Diencephalon (tissue), 1 donor: ENCODE results near the gene HSP90AB1. TPM values are rescaled to one million over a fixed set of nuclear protein-coding genes. Genes with fewer than 3 reads are reported as not detected.

ENCODE experiments used
- small RNA-seq: library from RNA; depleted of rRNA; stranded (forward); fragments of <200 nt; gene quantifications from one replicate; pipeline ENCODE3, GENCODE V24; 2014
- total RNA-seq: library from RNA; depleted of rRNA; stranded (reverse); fragments of >200 nt; gene quantifications from one replicate; pipeline ENCODE4 v1.2.3, GENCODE V29; 2014

Gene HSP90AB1
- total RNA-seq = 534 TPM

DNA sequence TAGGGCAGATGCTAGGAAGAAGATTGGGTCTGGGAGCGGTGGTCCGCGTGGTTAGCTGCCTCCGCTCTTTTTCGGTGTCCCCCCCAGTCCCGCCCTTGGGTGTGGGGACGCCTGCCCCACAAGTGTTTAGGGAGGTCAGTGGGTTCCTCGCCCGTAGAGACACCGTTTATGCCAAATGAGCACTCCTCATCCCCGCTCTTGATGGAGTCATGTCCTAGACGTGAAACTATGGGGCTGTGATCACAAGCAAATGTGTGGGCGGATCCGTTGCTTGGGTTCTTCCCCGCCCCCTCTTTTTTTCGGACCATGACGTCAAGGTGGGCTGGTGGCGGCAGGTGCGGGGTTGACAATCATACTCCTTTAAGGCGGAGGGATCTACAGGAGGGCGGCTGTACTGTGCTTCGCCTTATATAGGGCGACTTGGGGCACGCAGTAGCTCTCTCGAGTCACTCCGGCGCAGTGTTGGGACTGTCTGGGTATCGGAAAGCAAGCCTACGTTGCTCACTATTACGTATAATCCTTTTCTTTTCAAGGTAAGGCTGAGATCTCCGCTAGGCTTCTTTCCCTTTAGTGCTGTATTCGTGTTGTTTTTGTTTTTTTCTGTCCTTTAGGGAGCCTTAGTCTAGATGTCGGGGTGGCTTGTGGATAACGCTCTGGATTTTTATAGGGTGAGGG is at the start of gene HSP90AB1:
Gene HSP90AB1 (plus strand): TSS at position 439 of the 675 bp plus-strand sequence. CDS start 1,529 bp downstream, outside the sequence.

DNA sequence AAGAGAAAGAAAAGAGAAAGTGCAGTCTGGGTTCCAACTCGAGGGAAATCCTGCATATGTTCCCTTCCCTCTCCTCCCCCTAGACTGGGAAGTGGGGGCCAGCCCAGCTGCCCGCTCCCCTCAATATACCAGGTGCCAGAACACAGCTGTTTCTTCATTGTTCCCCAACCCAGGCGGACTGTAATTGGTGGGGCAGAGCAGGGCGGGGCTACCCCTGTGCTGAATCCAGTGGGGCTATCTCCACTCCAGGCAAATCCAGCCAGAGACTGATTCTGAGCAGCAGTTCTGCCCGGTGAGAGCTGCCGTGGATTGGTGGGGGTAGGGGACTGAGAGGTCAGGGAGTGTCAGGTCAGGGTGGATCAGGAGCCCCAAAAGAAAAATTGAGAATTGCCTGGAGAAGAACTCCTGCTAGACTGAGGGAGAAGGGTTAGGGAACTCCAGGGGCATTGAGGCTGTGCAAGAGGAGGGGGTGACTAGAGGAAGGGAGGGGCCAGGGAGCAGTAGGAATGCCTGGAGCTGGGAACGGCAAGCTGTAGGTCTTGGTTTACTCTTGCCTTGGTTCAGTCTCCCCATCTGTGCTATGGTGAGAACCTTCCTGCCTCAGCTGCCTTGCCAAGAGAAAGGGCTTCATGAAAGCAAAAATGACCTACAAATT is 30.1 kb upstream of the HSP90AB1 start, which contains the start of gene MYMX:
Gene MYMX (plus strand): TSS at position 250 of the 655 bp plus-strand sequence. CDS start 546 bp downstream, outside the sequence.

DNA sequence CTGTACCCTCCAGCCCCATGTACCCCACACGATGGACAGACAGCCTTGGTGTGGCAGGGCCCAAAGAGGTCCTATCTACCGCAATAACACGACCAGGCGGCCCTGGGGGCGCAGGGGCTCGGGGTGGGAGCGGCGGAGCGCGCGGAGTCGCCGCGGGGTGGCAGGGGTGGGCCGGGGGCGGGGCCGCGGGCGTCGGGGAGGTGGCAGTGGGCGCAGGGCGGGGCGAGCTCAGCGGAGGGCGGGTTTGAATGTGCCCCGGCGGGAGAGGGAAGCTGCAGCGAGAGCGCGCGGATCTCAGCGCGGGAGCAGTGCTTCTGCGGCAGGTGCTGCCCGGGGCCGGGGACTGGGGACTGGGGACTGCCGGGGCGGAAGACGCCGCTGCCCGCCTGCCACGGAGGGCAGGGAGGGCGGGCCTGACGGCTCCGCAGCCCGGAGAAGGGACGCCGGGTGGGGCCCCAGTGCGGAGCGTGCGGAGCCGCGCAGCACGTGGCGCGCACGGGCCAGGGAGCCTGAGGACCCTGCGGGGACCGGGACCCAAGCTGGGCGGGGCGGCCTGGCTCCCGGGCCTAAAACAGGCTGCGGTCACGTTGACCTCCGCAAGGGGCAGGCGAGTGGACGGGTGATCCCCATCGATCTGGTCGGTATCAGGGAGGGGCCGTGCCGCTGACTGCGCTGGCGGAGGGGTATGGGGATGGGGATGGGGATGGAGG is 23.4 kb upstream of the HSP90AB1 start, which contains the start of gene SLC29A1:
Gene SLC29A1 (plus strand): TSS at position 277 of the 710 bp plus-strand sequence. CDS start 3,719 bp downstream, outside the sequence.

DNA sequence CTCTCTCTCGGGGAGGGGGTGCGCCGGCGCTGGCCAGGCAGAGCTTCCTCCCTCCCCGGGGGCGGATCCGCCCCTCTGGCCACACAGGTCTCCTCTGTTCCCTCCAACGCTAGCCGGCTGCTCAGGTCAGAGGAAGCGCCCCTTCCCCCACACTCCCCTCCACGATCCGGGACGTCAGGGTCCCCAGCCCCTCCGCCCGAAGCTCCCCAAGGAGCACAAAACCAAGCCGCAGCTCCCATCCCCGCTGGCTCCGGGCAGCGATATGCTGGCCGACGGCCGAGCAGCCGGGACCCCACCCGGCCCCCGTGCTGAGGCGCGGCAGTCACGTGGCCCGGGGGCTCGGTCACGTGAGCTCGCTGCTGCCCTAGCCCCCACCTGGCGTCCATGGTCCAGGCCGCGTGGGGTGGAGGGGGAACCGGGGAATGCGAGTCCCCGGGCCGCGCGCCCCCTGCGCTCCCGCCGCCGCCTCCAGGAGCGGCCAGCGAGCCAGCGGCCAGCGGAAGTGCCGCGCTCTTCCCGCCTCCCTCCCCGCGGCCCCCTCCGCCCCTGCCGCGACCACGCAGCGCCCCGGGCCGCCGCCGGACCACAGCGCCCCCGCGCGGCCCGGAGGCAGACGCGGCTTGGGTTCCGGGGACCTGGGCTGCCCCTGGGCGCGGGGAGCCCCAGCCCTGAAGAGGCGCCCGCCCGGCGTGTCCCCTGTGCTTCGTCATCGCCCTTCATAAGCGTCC is 10.3 kb downstream of the HSP90AB1 start, which contains the start of gene SLC35B2:
Gene SLC35B2 (minus strand): TSS at position 504 of the 728 bp plus-strand sequence. CDS start 118 bp downstream, at position 386.

DNA sequence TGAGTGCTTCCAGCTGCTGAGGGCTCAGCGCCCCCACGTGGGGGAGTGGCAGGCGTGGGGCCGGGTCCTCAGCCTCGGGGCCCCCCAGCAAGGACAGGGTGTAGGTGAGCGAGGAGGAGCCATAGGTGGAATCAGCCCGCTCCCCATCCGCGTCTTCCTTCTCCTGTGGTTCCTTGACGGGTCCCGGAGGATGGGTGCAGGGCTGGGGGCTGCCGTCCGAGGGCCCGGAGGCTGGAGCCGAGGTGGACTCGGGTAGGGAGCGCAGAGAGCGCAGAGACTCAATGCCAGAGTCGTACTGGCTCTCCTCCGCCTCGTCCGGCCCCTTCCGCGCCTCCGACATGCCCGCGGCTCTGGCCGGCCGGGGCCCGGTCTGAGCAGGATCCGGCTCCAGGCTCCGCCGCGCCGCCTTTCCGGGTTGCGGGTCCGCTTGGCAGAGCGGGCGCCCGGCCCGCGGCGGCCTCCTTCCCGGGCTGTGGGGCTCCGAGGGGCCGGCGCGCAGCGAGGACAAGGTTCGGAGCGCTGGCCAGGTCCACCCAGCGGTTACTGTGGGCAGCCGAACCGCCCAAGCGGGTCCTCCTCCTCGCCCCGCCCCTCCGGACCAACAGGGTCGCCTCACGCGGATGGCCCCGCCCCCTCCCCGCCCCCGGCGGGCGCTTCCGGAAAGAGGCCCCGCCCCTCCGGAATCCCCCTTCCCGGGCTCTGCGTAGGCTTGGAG is 18.3 kb downstream of the HSP90AB1 start, which contains the start of gene NFKBIE:
Gene NFKBIE (minus strand): TSS at position 545 of the 715 bp plus-strand sequence. CDS start 205 bp downstream, at position 340.

DNA sequence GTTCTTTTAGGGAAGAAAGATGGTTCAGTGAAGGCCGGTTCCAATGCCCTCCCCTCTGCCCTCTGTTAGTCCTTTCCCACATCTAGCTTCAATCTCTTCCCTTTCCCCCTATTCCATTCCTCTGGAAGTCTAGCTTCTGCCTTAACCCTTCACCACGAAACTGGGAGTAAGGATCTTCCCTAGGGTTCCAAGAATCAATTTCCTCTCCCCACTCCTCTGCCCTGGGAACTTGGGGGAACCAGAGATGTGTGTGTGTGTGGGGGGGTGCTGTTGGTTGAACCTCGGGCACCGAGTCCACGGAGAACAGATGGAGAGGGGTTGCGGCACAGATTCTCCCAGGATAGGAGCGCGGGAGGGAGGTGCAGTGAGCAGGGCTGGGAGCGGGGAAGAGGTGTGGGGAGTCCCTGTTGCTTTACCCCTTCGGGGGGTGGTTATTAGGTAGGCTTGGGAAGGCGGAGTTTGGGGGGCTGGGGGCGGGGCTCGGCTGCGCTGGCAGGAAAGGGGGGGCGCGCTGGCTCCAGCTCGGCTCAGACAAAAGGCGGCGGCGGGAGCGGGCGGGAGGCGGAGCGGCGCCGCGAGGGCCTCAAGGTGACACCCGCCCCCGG is 23.1 kb downstream of the HSP90AB1 start, which contains the start of gene TMEM151B:
Gene TMEM151B (plus strand): TSS at position 530 of the 605 bp plus-strand sequence. CDS start 293 bp downstream, outside the sequence.

Small RNAs within 50 kb of the gene (small RNA-seq; reads per million reads assigned to genes)
- gene RN7SL811P = not detected

Other genes with a start within 250 kb of the HSP90AB1 start
- 39.7 TPM for gene MRPL14, start 119.6 kb upstream of the HSP90AB1 start, total RNA-seq
- gene TMEM63B, start 119.5 kb upstream of the HSP90AB1 start, total RNA-seq = 60.9 TPM
- not detected for gene CAPN11, start 88.3 kb upstream of the HSP90AB1 start, total RNA-seq
- not detected for gene MYMX, start 30.2 kb upstream of the HSP90AB1 start, total RNA-seq
- 15.9 TPM for gene SLC29A1, start 23.5 kb upstream of the HSP90AB1 start, total RNA-seq
- 33.2 TPM for gene SLC35B2, start 10.4 kb downstream of the HSP90AB1 start, total RNA-seq
- gene NFKBIE, start 18.4 kb downstream of the HSP90AB1 start, total RNA-seq = 6.7 TPM
- 40.8 TPM for gene TMEM151B, start 23.3 kb downstream of the HSP90AB1 start, total RNA-seq
- 11.8 TPM for gene AARS2, start 66.2 kb downstream of the HSP90AB1 start, total RNA-seq
- gene SPATS1, start 95.5 kb downstream of the HSP90AB1 start, total RNA-seq = 1.2 TPM
- gene CDC5L, start 140.6 kb downstream of the HSP90AB1 start, total RNA-seq = 37.4 TPM